Measurements from ENCODE around the gene PRPH. TPM values are rescaled to one million over a fixed set of nuclear protein-coding genes. Genes with fewer than 3 reads are reported as not detected.

Gene PRPH
- total and polyA plus RNA-seq, 2 of the 13 experiments (the other 11 are each of a cell fraction or from before 2014, with no cell fraction given): 0.12 TPM; not detected in 1

DNA sequence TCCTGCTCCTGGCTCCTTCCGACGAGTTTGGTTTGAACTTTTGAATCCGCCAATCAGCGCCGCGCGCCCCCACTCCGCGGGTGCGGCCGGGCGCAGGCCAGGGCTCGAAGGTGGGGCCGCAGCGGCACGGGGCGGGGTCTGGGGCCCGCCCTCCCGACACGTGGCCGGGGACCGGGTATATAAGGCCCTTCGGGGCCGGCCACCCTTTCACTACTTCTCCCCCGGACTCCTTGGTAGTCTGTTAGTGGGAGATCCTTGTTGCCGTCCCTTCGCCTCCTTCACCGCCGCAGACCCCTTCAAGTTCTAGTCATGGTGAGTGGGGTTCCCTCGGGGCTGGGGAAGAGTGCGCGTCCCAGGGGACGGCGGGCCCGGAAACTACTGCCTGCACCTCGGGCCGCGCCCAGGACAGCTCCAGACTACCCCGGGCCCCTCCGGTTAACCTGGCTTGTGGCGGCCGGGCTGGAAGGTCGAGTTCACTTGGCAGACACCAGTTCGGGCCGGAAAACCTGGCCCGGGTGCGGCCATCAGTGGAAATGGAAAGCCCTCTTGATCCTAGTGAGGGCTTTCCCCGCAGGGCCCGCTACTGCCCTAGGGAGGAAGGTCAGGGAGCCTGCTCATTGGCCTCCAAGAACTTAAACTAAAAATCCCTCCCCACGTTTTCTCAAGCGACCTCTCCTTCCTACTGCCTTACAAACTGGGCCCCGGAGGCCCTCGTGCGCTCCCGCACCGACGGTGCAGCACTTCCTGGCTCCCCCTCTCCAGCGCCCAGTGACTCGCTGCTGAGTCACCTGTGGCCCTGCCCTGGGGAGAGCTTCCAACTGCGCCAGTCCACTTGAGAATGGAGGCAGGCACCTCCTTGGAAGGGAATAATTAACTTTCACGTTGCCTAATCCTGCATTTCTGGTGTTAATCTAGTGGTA is 29.8 kb upstream of the PRPH start, which contains the start of gene TUBA1C (continued):
- peak; percentile 96 for TF ChIP-seq FOXM1 (CRISPR knock-in tag; IDR thresholded peaks at IDR 0.05)
- no peak for TF ChIP-seq RERE (CRISPR knock-in tag; IDR thresholded peaks at IDR 0.05; ENCODE audit: low read depth)
- peak; percentile 47 for TF ChIP-seq ELF3 (CRISPR knock-in tag; IDR thresholded peaks at IDR 0.05)
- no peak for TF ChIP-seq IKZF1 (IDR thresholded peaks at IDR 0.05)
- TF ChIP-seq, protein P1, sequence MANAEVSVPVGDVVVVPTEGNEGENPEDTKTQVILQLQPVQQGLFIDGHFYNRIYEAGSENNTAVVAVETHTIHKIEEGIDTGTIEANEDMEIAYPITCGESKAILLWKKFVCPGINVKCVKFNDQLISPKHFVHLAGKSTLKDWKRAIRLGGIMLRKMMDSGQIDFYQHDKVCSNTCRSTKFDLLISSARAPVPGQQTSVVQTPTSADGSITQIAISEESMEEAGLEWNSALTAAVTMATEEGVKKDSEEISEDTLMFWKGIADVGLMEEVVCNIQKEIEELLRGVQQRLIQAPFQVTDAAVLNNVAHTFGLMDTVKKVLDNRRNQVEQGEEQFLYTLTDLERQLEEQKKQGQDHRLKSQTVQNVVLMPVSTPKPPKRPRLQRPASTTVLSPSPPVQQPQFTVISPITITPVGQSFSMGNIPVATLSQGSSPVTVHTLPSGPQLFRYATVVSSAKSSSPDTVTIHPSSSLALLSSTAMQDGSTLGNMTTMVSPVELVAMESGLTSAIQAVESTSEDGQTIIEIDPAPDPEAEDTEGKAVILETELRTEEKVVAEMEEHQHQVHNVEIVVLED (CRISPR knock-in tag; IDR thresholded peaks at IDR 0.05; ENCODE audit: borderline replicate concordance): 0 out of 2 replicates have a peak, but pooled peaks have one; percentile 40
- TF ChIP-seq SRF (IDR thresholded peaks at IDR 0.05; ENCODE audit: low read depth, low read length): no peak
- no peak for TF ChIP-seq ZNF713 (CRISPR knock-in tag; IDR thresholded peaks at IDR 0.05)
- TF ChIP-seq TOPORS (CRISPR knock-in tag; IDR thresholded peaks at IDR 0.05): peak; percentile 58; the same call in 1 of the 2 replicates
- TF ChIP-seq NR2C2 (CRISPR knock-in tag; IDR thresholded peaks at IDR 0.05; ENCODE audit: borderline replicate concordance): 0 out of 2 replicates have a peak, but pooled peaks have one; percentile 26
- no peak for TF ChIP-seq ZNF691 (CRISPR knock-in tag; IDR thresholded peaks at IDR 0.05; ENCODE audit: borderline replicate concordance, low read depth)
- TF ChIP-seq, protein P2, sequence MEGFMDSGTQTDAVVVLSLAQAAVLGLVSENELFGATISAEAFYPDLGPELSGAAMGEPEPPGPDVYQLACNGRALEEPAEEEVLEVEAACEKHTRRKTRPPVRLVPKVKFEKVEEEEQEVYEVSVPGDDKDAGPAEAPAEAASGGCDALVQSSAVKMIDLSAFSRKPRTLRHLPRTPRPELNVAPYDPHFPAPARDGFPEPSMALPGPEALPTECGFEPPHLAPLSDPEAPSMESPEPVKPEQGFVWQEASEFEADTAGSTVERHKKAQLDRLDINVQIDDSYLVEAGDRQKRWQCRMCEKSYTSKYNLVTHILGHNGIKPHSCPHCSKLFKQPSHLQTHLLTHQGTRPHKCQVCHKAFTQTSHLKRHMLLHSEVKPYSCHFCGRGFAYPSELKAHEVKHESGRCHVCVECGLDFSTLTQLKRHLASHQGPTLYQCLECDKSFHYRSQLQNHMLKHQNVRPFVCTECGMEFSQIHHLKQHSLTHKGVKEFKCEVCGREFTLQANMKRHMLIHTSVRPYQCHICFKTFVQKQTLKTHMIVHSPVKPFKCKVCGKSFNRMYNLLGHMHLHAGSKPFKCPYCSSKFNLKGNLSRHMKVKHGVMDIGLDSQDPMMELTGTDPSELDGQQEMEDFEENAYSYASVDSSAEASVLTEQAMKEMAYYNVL (CRISPR knock-in tag; IDR thresholded peaks at IDR 0.05; ENCODE audit: borderline replicate concordance): 0 out of 2 replicates have a peak, but pooled peaks have one; percentile 7
- TF ChIP-seq ZNF878 (CRISPR knock-in tag; IDR thresholded peaks at IDR 0.05): peak; percentile 81; the same call in 1 of the 2 replicates
- TF ChIP-seq ZNF724P (CRISPR knock-in tag; IDR thresholded peaks at IDR 0.05; ENCODE audit: borderline replicate concordance): peak; percentile 74; the same call in 1 of the 2 replicates

Measured in HepG2 (cell line).